Naive B cell (primary cell): ENCODE data around the gene ABLIM2. TPM values are rescaled to one million over a fixed set of nuclear protein-coding genes. Genes with fewer than 3 reads are reported as not detected.
A peak's percentile ranks its signal among the peaks of the same experiment; 100 is the strongest.

ENCODE experiments used
- ATAC-seq, 2 donors: fragments of 150-1000 bp; cut with Tn5 transposase; 2 replicates each; pipeline ENCODE4 v1.10.0; 2021; ENCODE audit warnings: low read depth in 2 of 2, mild to moderate bottlenecking in 2 of 2, moderate library complexity in 2 of 2
- DNase-seq: peaks from one replicate; pipeline ENCODE4 v3.0.0; 2022
- H3K27ac Mint-ChIP-seq, 6 donors: one replicate each; pipeline ENCODE4 v1.8.0; 2020 to 2022; ENCODE audit warnings: mild to moderate bottlenecking in 6 of 6, mixed read lengths in 6 of 6, moderate library complexity in 5 of 6, inconsistent platforms in 2 of 6
- H3K27me3 Mint-ChIP-seq, 3 donors: one replicate each; pipeline ENCODE4 v1.8.0; 2021 to 2022; ENCODE audit warnings: mixed read lengths in 3 of 3, mild to moderate bottlenecking in 1 of 3
- H3K36me3 Mint-ChIP-seq, 2 donors: one replicate each; pipeline ENCODE4 v1.8.0; 2020 to 2022; ENCODE audit warnings: mixed read lengths in 2 of 2, inconsistent platforms in 1 of 2, mild to moderate bottlenecking in 1 of 2
- H3K4me1 Mint-ChIP-seq, 3 donors: one replicate each; pipeline ENCODE4 v1.8.0; 2020 to 2022; ENCODE audit warnings: mixed read lengths in 3 of 3, inconsistent platforms in 1 of 3, mild to moderate bottlenecking in 1 of 3, moderate library complexity in 1 of 3
- H3K4me3 Mint-ChIP-seq, 8 donors: one replicate each; pipeline ENCODE4 v1.8.0; 2020 to 2022; ENCODE audit warnings: mild to moderate bottlenecking in 8 of 8, mixed read lengths in 8 of 8, moderate library complexity in 8 of 8, inconsistent platforms in 2 of 8
- H3K9me3 Mint-ChIP-seq, 7 donors: one replicate each; pipeline ENCODE4 v1.8.0; 2020 to 2022; ENCODE audit warnings: mixed read lengths in 7 of 7, mild to moderate bottlenecking in 5 of 7, inconsistent platforms in 2 of 7, moderate library complexity in 1 of 7
- polyA plus RNA-seq, 6 donors: library from polyadenylated mRNA; unstranded; fragments of 300-500 nt; fragmentation: Illumina TruSeq; gene quantifications; one replicate each; pipeline ENCODE4 v1.2.3, GENCODE V29; 2021; ENCODE audit warnings: low read depth in 6 of 6

Gene ABLIM2
- polyA plus RNA-seq, 6 donors from 2014 or later = 0.52 to 3.4 (median 1.1) TPM

DNA sequence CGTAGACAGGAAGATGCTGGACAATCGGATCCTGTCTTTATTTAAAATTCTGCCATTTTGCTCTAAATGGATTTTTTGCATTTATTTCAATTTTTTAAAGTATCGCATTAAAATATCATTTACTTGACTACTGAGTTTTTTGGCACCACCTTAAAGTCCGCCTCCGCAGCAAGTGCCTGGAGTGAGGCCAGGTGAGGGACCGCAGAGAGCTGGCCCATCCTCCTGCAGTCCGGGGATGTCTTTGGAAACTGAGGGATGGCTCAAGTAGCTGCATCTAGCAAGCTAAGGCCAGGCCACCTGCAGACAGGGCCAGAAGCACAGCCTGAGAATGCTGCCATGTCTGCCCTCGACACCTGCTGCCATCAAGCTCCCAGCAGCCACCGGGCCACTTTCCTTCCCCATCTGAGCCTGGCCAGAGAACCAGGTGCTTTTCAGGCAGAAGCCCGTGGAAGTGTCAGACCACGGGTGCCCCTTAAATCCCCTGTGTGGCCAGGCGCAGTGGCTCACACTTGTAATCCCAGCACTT is 69.6 kb downstream of the ABLIM2 start:
- Mint-ChIP-seq H3K9me3 (peaks cover 5 to 18% (median 10%) of the 10 kb centered on the region in 7 donors), H3K4me1 (peaks cover 0 to 2% (median 0%) of the 10 kb centered on the region in 3 donors), H3K4me3 (no peak overlapping the region), H3K36me3 (peaks cover 5 to 9% of the 10 kb centered on the region in 2 donors), H3K27me3 (peaks cover 0 to 9% (median 0%) of the 10 kb centered on the region in 3 donors), H3K27ac (no peak overlapping the region)
- ATAC-seq = no peak
- no peak for DNase-seq

DNA sequence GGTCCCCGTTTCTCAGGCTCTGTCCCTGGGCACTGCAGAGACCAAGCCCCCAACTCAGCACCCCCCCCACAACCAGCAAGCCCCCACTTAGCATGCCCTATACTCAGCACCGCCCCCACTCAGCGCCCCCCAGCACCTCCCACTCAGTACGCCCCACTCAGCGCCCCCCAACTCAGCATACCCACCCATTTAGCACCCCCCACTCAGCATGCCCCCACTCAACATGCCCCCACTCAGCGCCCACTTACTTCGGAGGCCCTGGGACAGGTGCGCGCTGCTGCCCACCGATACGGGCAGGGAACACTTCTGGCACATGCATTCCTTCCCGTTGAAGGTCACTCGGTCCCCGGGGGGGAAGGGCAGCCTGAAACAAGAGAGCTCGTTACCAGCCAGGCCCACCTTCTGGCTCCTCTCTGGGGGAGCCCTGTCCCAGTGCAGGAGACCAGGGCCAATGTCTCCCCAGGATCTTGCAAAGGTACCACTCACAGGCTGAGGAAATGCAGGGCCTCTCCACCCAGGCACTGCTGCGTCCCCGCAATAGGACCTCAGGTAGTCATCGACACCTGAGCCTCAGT is 70.6 kb downstream of the ABLIM2 start:
- peaks cover 0 to 9% (median 0%) of the 10 kb centered on the region in 3 donors for H3K27me3 Mint-ChIP-seq
- H3K4me1 Mint-ChIP-seq = peaks cover 0 to 2% (median 0%) of the 10 kb centered on the region in 3 donors
- no peaks in the 10 kb centered on the region for H3K36me3 Mint-ChIP-seq
- H3K4me3 Mint-ChIP-seq = no peak overlapping the region
- ATAC-seq (no peak), DNase-seq (no peak)
- no peak overlapping the region for H3K27ac Mint-ChIP-seq
- H3K9me3 Mint-ChIP-seq = peaks cover 0 to 7% (median 2%) of the 10 kb centered on the region in 7 donors

- no peak for ATAC-seq
- Mint-ChIP-seq H3K36me3 (no peaks in the 10 kb centered on the region), H3K9me3 (peaks cover 0 to 2% (median 0%) of the 10 kb centered on the region in 7 donors), H3K4me1 (peaks cover 0 to 2% (median 0%) of the 10 kb centered on the region in 3 donors), H3K27me3 (peaks cover 0 to 11% (median 3%) of the 10 kb centered on the region in 3 donors), H3K27ac (peak overlapping the region in 1 of 6 donors; percentile 60), H3K4me3 (no peak overlapping the region)
- no peak for DNase-seq
These were observed 71.7 kb downstream of the ABLIM2 start for GRCh38 chr4:8086783-8087445.

DNA sequence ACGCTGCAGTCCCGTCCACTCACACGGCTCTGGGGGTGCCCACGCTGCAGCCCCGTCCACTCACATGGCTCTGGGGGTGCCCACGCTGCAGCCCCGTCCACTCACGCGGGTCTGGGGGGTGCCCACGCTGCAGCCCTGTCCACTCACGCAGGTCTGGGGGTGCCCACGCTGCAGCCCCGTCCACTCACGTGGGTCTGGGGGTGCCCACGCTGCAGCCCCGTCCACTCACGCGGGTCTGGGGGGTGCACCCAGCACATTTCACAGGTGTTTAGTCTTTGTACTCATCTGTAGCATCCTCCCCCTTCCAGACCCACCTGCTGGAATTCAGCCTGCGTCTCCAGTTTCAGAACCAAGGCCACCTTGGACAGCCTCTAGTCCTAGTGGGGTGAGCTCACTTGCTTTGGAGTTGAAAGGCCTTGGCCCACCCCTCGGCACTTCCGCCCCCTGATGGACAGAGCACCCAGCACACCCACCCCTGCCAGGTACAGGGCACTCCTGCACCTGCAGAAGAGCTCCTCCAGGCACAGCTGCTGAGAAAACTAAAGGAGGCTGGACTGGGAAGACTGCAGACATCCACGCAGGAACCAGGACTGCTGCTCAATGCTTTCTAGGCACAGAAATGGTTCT is 73.0 kb downstream of the ABLIM2 start:
- H3K27me3 Mint-ChIP-seq = peaks cover 0 to 24% (median 12%) of the 10 kb centered on the region in 3 donors
- no peaks in the 10 kb centered on the region for H3K36me3 Mint-ChIP-seq
- DNase-seq (no peak), ATAC-seq (no peak)
- no peak overlapping the region for H3K4me3 Mint-ChIP-seq
- peaks cover 0 to 2% (median 0%) of the 10 kb centered on the region in 7 donors for H3K9me3 Mint-ChIP-seq
- H3K27ac Mint-ChIP-seq = no peak overlapping the region
- peaks cover 0 to 2% (median 0%) of the 10 kb centered on the region in 3 donors for H3K4me1 Mint-ChIP-seq

- Mint-ChIP-seq H3K27ac (no peak overlapping the region), H3K27me3 (peaks cover 0 to 22% (median 12%) of the 10 kb centered on the region in 3 donors), H3K36me3 (no peaks in the 10 kb centered on the region), H3K4me3 (no peak overlapping the region), H3K9me3 (no peaks in the 10 kb centered on the region), H3K4me1 (no peaks in the 10 kb centered on the region)
- ATAC-seq (no peak), DNase-seq (no peak)
These were observed 73.7 kb downstream of the ABLIM2 start for GRCh38 chr4:8084712-8085490.

DNA sequence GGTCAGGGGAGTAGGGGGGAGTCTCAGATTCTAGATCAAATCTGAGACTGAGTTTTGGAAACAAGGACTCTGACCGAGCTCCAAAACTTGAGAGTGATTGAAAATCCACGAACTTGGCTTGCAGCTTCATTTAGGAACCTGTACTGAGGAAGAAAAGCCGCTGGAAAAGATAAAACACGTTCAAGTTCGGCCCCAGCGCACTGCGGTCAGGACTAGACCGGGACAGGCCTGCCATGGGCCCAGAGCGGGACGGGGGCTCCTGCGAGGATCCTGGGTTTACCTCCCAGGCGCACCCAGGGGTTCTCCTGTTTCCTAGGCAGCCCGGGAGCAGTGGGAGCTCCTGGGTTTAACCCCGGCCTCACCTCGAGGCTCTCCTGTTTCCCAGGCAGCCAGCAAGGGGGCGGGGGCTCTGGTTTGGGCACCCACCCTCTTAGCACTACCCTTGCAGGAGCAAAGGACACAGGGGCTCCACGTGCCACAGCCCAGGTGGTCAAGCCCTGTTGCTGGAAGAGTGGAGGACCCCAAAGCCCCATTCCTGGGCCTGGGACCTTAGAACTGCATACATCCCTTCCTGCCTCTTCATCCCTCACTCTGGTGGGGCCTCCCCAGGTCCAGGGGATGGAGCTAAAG is 74.5 kb downstream of the ABLIM2 start:
- ATAC-seq = no peak
- H3K27ac Mint-ChIP-seq = no peak overlapping the region
- no peaks in the 10 kb centered on the region for H3K4me1 Mint-ChIP-seq
- no peak for DNase-seq
- H3K4me3 Mint-ChIP-seq = no peak overlapping the region
- H3K9me3 Mint-ChIP-seq = no peaks in the 10 kb centered on the region
- H3K27me3 Mint-ChIP-seq = peaks cover 5 to 30% (median 12%) of the 10 kb centered on the region in 3 donors
- no peaks in the 10 kb centered on the region for H3K36me3 Mint-ChIP-seq

DNA sequence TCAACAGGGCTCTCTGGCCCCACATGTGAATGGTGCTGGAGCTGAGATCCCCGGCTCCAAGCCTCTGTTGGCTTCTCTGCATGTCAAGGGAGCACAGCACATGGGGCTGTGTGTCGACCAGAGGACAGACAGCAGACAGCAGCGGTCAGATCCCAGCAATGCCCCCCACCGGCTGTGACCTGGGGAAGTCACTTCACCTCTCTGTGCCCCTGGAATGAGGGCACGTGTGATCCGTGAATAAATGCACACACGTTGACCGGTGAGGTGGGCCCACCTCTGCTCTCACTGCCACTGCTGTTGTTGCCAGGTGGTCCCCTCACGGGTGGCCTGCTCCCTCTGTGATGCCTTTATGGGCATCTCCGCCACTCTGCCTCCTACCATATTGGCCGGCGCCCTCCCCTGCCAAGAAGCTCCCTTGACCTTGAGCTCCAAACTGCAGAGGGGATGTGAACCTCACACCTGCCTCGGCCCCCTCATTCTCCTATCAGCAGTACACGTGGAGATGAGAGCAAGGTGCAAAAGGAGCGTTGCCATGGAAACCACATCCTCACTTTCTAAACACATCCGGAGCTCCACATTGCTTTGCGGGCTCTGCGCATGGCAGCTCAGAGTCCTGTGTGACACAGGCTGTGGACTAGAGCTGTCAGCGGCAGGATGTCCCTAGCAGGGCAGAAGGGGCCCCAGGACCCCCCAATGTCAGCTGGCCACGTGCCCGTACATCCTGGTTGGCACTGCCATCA is 75.4 kb downstream of the ABLIM2 start:
- no peak overlapping the region for H3K4me3 Mint-ChIP-seq
- H3K4me1 Mint-ChIP-seq = no peaks in the 10 kb centered on the region
- no peaks in the 10 kb centered on the region for H3K9me3 Mint-ChIP-seq
- H3K36me3 Mint-ChIP-seq = no peaks in the 10 kb centered on the region
- peaks cover 5 to 28% (median 12%) of the 10 kb centered on the region in 3 donors for H3K27me3 Mint-ChIP-seq
- no peak for ATAC-seq
- DNase-seq = no peak
- H3K27ac Mint-ChIP-seq = peak overlapping the region in 1 of 6 donors; percentile 73

GRCh38 chr4:8082517-8083055 is 76.0 kb downstream of the ABLIM2 start:
- no peak for ATAC-seq
- H3K27me3 Mint-ChIP-seq = peaks cover 5 to 26% (median 12%) of the 10 kb centered on the region in 3 donors
- H3K4me1 Mint-ChIP-seq = no peaks in the 10 kb centered on the region
- H3K9me3 Mint-ChIP-seq = no peaks in the 10 kb centered on the region
- no peak overlapping the region for H3K27ac Mint-ChIP-seq
- H3K36me3 Mint-ChIP-seq = no peaks in the 10 kb centered on the region
- no peak for DNase-seq
- no peak overlapping the region for H3K4me3 Mint-ChIP-seq

- Mint-ChIP-seq H3K27me3 (peaks cover 5 to 26% (median 12%) of the 10 kb centered on the region in 3 donors), H3K36me3 (no peaks in the 10 kb centered on the region), H3K4me3 (no peak overlapping the region), H3K4me1 (no peaks in the 10 kb centered on the region), H3K9me3 (no peaks in the 10 kb centered on the region), H3K27ac (peak overlapping the region in 1 of 6 donors; percentile 16)
- no peak for ATAC-seq
- no peak for DNase-seq
These were observed 76.7 kb downstream of the ABLIM2 start for GRCh38 chr4:8081621-8082516.

DNA sequence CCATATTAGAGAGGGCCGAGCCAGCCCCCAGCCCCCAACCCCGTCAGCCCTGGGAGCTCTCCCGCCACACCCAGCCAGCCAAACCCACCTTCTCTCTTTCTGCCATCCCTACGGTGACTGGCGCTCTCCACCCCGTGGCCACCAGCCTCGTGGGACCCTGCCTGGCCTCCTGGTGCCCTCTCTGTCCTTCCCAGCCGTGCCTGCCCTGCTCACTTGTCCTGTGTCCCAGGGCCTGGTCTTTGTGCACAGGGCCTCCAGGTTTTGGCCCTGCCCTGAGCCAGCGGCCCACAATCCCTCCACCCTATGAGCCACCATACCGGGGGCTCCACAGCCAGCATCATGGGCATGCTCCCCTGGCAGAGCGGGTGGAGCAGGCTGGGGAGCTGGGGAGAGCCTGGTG is 77.4 kb downstream of the ABLIM2 start:
- ATAC-seq (no peak), DNase-seq (no peak)
- H3K27me3 Mint-ChIP-seq = peaks cover 5 to 26% (median 12%) of the 10 kb centered on the region in 3 donors
- no peaks in the 10 kb centered on the region for H3K9me3 Mint-ChIP-seq
- H3K4me3 Mint-ChIP-seq = no peak overlapping the region
- peak overlapping the region in 1 of 6 donors; percentile 57 for H3K27ac Mint-ChIP-seq
- no peaks in the 10 kb centered on the region for H3K36me3 Mint-ChIP-seq
- no peaks in the 10 kb centered on the region for H3K4me1 Mint-ChIP-seq

DNA sequence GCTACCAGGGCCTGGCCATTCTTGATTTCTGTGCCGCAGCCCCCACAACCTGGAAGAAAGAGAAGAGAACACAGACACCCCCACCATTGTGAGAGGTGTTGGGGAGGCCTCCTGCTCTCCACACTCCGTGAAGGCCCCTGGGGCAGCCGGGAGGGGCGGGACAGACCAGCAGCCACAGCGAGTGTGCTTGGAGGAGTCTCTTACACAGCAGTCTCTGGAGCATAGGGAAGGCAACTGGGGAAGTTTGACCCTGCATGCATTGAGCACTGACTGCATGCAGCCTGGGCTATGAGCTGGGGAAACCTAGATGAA is 77.9 kb downstream of the ABLIM2 start:
- Mint-ChIP-seq H3K9me3 (no peaks in the 10 kb centered on the region), H3K4me3 (no peak overlapping the region), H3K4me1 (no peaks in the 10 kb centered on the region), H3K36me3 (no peaks in the 10 kb centered on the region), H3K27ac (peak overlapping the region in 1 of 6 donors; percentile 20), H3K27me3 (peaks cover 5 to 26% (median 12%) of the 10 kb centered on the region in 3 donors)
- no peak for ATAC-seq
- no peak for DNase-seq
